Calu3 (cell line): ENCODE measurements around the gene SMARCA4. TPM values are rescaled to one million over a fixed set of nuclear protein-coding genes. Genes with fewer than 3 reads are reported as not detected.
"Not testable (repeated sequence)": the region's sequence is repeated elsewhere in the genome, so short reads cannot be mapped to it uniquely, and the experiment has no call there.

Experiments used
- BruUV-seq: library from RNA; stranded (reverse); fragments of 400-500 nt; replicated peaks from 2 replicates; lab custom pipeline; 2021; lab: Mats Ljungman, UMichigan
- CTCF ChIA-PET: fragments of 300-600 bp; sonication (Branson Sonifier 250); formaldehyde crosslinking; loops from one replicate; lab custom pipeline; 2022; ENCODE audit warnings: antibody characterized with exemption; lab: Charles Lee
- DNase-seq: peaks from one replicate; pipeline ENCODE4 v3.0.0; 2022
- H3K27ac Mint-ChIP-seq: one replicate; pipeline ENCODE4 v1.8.0; 2022; ENCODE audit warnings: mixed read lengths; ENCODE audit not compliant: unreplicated experiment
- H3K27me3 Mint-ChIP-seq: one replicate; pipeline ENCODE4 v1.8.0; 2022; ENCODE audit warnings: mixed read lengths; ENCODE audit not compliant: unreplicated experiment
- H3K36me3 Mint-ChIP-seq: one replicate; pipeline ENCODE4 v1.8.0; 2022; ENCODE audit warnings: mild to moderate bottlenecking, moderate library complexity, mixed read lengths; ENCODE audit not compliant: insufficient read depth, unreplicated experiment
- H3K4me1 Mint-ChIP-seq: one replicate; pipeline ENCODE4 v1.8.0; 2022; ENCODE audit warnings: mild to moderate bottlenecking, low read depth, mixed read lengths; ENCODE audit not compliant: unreplicated experiment
- H3K4me3 Mint-ChIP-seq: one replicate; pipeline ENCODE4 v1.8.0; 2022; ENCODE audit warnings: mild to moderate bottlenecking, low read depth, moderate library complexity, mixed read lengths; ENCODE audit not compliant: unreplicated experiment
- H3K9me3 Mint-ChIP-seq: one replicate; pipeline ENCODE4 v1.8.0; 2022; ENCODE audit warnings: low read depth, mixed read lengths; ENCODE audit not compliant: unreplicated experiment
- intact Hi-C: fragments of 100-400 bp; cut with micrococcal nuclease; formaldehyde crosslinking; loops from one replicate; pipeline ENCODE4 v1.10.0; 2022; ENCODE audit not compliant: unreplicated experiment
- total RNA-seq: library from RNA; stranded (reverse); gene quantifications from 2 replicates; pipeline ENCODE4 v1.2.3, GENCODE V29; 2022
- TF ChIP-seq, protein P1 (sequence below): fragments of 200-600 bp; IDR thresholded peaks from one replicate; pipeline ENCODE4 v1.8.0; 2022; ENCODE audit warnings: antibody characterized with exemption; ENCODE audit not compliant: unreplicated experiment

The SMARCA4 gene
- total RNA-seq, 1 experiment from 2014 or later, result 116 TPM

DNA sequence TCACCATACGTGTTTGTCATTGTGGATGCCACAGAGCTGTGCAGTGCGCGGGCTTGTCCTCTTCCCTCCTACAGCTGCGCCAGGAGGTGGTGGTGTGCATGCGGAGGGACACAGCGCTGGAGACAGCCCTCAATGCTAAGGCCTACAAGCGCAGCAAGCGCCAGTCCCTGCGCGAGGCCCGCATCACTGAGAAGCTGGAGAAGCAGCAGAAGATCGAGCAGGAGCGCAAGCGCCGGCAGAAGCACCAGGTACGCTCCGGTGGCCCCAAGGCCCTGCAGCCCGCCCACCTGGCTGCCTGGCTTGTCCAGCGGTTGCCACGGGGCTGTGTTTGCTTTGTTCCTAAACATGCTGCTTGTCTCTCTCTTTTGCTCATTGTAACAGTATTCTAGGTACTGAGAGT lies 30.2 kb downstream of the SMARCA4 start:
- CTCF ChIA-PET, result no interaction called here
- Mint-ChIP-seq H3K4me3 (no peak overlapping the region), H3K9me3 (no peaks in the 10 kb centered on the region), H3K27me3 (no peaks in the 10 kb centered on the region), H3K36me3 (peaks cover 20% of the 10 kb centered on the region), H3K4me1 (no peaks in the 10 kb centered on the region), H3K27ac (no peak overlapping the region)
- no TSS peak for BruUV-seq
- no peak for DNase-seq
- TF ChIP-seq, protein P1, sequence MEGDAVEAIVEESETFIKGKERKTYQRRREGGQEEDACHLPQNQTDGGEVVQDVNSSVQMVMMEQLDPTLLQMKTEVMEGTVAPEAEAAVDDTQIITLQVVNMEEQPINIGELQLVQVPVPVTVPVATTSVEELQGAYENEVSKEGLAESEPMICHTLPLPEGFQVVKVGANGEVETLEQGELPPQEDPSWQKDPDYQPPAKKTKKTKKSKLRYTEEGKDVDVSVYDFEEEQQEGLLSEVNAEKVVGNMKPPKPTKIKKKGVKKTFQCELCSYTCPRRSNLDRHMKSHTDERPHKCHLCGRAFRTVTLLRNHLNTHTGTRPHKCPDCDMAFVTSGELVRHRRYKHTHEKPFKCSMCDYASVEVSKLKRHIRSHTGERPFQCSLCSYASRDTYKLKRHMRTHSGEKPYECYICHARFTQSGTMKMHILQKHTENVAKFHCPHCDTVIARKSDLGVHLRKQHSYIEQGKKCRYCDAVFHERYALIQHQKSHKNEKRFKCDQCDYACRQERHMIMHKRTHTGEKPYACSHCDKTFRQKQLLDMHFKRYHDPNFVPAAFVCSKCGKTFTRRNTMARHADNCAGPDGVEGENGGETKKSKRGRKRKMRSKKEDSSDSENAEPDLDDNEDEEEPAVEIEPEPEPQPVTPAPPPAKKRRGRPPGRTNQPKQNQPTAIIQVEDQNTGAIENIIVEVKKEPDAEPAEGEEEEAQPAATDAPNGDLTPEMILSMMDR, result no peak
- intact Hi-C loops, result no loop called here

DNA sequence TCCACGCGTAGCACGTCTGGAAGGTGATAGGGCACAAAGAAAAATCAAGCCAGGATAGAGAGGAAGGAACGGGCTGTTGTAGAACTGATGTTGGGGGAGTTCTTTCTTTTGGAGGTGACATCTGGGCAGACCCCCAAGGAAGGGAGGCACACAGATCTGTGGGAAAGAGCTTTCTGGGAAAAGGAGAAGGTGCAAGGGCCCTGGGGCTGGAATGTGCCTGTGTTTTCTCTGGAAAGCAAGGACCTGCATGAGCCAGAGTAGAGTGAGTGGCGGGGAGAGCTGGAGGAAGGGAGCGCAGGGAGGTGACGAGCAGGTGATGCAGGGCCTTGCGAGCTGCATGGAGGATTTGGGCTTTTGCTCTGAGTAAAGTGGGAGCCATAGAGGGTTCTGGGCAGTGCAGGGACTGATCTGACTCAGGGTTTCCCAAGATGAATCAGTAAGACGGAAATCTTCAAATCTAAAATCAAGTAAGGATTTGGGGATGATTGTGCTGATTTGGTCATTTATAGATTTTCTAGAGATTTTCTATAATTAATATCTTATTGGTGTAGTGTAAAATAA lies 30.8 kb downstream of the SMARCA4 start:
- TF ChIP-seq, protein P1, result no peak
- DNase-seq, result no peak
- no peak overlapping the region for H3K27ac Mint-ChIP-seq
- H3K4me3 Mint-ChIP-seq, result no peak overlapping the region
- CTCF ChIA-PET, result no interaction called here
- no peaks in the 10 kb centered on the region for H3K4me1 Mint-ChIP-seq
- H3K9me3 Mint-ChIP-seq, result no peaks in the 10 kb centered on the region
- no peaks in the 10 kb centered on the region for H3K27me3 Mint-ChIP-seq
- no TSS peak for BruUV-seq
- H3K36me3 Mint-ChIP-seq, result peaks cover 20% of the 10 kb centered on the region
- intact Hi-C loops, result no loop called here

DNA sequence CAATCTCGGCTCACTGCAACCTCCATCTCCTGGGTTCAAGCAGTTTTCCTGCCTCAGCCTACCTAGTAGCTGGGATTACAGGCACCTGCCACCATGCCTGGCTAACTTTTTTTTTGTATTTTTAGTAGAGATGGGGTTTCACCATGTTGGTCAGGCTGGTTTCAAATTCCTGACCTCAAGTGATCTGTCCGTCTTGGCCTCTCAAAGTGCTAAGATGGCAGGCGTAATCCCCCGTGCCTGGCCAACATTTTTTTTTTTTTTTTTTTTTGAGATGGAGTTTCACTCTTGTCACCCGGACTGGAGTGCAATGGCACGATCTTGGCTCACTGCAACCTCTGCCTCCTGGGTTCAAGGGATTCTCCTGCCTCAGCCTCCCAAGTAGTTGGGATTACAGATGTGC lies 31.3 kb downstream of the SMARCA4 start:
- peaks cover 20% of the 10 kb centered on the region for H3K36me3 Mint-ChIP-seq
- BruUV-seq, CTCF ChIA-PET, intact Hi-C loops, H3K27ac Mint-ChIP-seq, H3K4me1 Mint-ChIP-seq, H3K9me3 Mint-ChIP-seq, H3K4me3 Mint-ChIP-seq, DNase-seq, H3K27me3 Mint-ChIP-seq: not testable (repeated sequence)

DNA sequence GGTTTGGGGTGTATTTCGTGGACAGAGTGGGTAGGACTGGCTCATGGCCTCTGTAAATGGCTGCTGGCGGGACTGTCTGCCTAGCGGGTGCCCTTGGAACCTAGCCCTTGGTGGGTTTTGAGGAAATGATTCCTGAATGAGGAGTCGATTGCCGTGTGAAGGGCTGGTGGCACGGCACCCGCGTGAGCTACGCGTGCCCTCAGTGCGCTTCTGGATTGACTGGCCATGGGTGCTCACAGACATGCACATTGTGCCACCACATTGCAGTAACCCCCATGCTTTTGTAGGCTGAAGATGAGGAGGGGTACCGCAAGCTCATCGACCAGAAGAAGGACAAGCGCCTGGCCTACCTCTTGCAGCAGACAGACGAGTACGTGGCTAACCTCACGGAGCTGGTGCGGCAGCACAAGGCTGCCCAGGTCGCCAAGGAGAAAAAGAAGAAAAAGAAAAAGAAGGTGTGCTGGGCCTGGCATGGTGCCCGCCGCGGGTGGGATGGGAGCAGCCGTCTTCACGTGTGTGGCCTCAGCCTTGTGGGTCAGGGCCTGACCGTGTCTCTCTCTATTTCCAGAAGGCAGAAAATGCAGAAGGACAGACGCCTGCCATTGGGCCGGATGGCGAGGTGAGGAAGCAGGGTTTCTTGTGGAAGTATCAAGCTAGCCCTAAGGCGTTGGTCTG lies 35.2 kb downstream of the SMARCA4 start:
- no peak for DNase-seq
- H3K4me1 Mint-ChIP-seq, result no peaks in the 10 kb centered on the region
- intact Hi-C loops, result no loop called here
- H3K36me3 Mint-ChIP-seq, result peaks cover 34% of the 10 kb centered on the region
- no peak overlapping the region for H3K27ac Mint-ChIP-seq
- CTCF ChIA-PET, result no interaction called here
- H3K9me3 Mint-ChIP-seq, result no peaks in the 10 kb centered on the region
- no peak overlapping the region for H3K4me3 Mint-ChIP-seq
- no peaks in the 10 kb centered on the region for H3K27me3 Mint-ChIP-seq
- BruUV-seq, result no TSS peak
- TF ChIP-seq, protein P1, result no peak

DNA sequence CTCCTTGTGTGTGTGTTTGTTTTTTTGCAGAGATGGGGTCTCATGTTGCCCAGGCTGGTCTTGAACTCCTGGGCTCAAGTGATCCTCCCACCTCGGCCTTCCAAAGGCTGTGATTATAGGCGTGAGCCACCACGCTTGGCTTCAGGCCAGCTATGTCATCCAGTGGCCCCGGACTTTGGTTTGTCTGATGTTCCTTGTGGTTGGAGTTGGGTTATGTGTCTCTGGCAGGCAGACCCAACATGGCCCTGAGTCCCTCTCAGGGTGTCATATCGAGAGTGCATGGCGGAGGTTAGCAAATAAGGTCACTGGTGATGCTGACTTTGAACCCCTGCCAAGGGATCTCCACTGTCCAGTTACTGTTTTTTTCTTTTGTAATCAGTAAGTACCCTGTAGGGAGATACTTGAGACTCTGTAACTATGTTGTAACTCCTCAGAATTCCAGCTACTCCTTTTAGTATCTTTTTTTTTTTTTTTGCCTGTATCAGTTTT lies 37.3 kb downstream of the SMARCA4 start:
- H3K27me3 Mint-ChIP-seq, result no peaks in the 10 kb centered on the region
- no peak for DNase-seq
- no peaks in the 10 kb centered on the region for H3K4me1 Mint-ChIP-seq
- H3K9me3 Mint-ChIP-seq, result no peaks in the 10 kb centered on the region
- no TSS peak for BruUV-seq
- CTCF ChIA-PET, result interaction anchor here (0.7 kb wide), 1 partner anchor 12 kb away, joined by 4 read pairs; no protein-coding TSS in a partner anchor
- intact Hi-C loops, result no loop called here
- no peak overlapping the region for H3K27ac Mint-ChIP-seq
- TF ChIP-seq, protein P1, result no peak
- peaks cover 29% of the 10 kb centered on the region for H3K36me3 Mint-ChIP-seq
- no peak overlapping the region for H3K4me3 Mint-ChIP-seq
